Mucosa of rectum (tissue), 2 donors: Measurements from ENCODE around the gene EFHC1.

ENCODE experiments used
- H3K27ac ChIP-seq, 2 donors: one replicate each; pipeline ENCODE4 v1.7.0; 2013; ENCODE audit warnings: inconsistent platforms in 2 of 2, low read depth in 2 of 2, low read length in 2 of 2
- H3K27me3 ChIP-seq, 2 donors: one replicate each; pipeline ENCODE4 v1.7.0; 2013; ENCODE audit warnings: low read length in 2 of 2; ENCODE audit not compliant: control insufficient read depth in 2 of 2, insufficient read depth in 2 of 2
- H3K36me3 ChIP-seq, 2 donors: one replicate each; pipeline ENCODE4 v1.7.0; 2013; ENCODE audit warnings: low read length in 2 of 2; ENCODE audit not compliant: control insufficient read depth in 2 of 2, insufficient read depth in 2 of 2
- H3K4me1 ChIP-seq, 2 donors: one replicate each; pipeline ENCODE4 v1.7.0; 2013; ENCODE audit warnings: low read length in 2 of 2, mild to moderate bottlenecking in 1 of 2; ENCODE audit not compliant: control insufficient read depth in 2 of 2, insufficient read depth in 2 of 2
- H3K4me3 ChIP-seq, 2 donors: one replicate each; pipeline ENCODE4 v1.7.0; 2013; ENCODE audit warnings: low read length in 2 of 2
- H3K9ac ChIP-seq, 2 donors: one replicate each; pipeline ENCODE4 v1.7.0; 2013; ENCODE audit warnings: low read length in 2 of 2, low read depth in 1 of 2, mild to moderate bottlenecking in 1 of 2
- H3K9me3 ChIP-seq, 2 donors: one replicate each; pipeline ENCODE4 v1.7.0; 2013; ENCODE audit warnings: low read length in 2 of 2; ENCODE audit not compliant: control insufficient read depth in 2 of 2
- donor health status: healthy.
- donor health status: Normal muscosa, but diverticular disease.

The EFHC1 gene

DNA sequence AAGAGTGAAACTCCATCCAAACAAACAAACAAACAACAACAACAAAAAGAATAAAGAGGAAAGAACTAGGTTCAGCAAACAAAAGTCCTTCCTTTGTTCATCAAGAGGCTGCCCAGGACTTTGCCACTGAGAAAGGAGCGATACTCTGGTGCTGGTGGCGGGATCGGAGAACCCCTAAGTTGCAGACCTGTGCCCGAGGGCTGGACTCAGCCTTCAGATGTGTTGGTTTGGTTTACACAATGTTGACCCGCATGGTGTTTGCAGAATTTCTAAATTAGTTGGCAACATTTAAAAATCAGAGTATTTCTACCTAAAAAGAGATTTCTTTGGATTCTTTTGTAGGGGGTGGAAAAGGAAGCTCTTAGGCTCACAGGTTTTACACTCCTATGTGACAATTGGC is 114.2 kb downstream of the EFHC1 start:
- Histone ChIP-seq H3K36me3 (peaks cover 8 to 13% of the 10 kb centered on the region in 2 donors), H3K4me1 (peaks cover 0 to 14% of the 10 kb centered on the region in 2 donors), H3K9me3 (no peaks in the 10 kb centered on the region), H3K27me3 (no peaks in the 10 kb centered on the region), H3K9ac (no peak overlapping the region), H3K27ac (no peak overlapping the region), H3K4me3 (no peak overlapping the region)

DNA sequence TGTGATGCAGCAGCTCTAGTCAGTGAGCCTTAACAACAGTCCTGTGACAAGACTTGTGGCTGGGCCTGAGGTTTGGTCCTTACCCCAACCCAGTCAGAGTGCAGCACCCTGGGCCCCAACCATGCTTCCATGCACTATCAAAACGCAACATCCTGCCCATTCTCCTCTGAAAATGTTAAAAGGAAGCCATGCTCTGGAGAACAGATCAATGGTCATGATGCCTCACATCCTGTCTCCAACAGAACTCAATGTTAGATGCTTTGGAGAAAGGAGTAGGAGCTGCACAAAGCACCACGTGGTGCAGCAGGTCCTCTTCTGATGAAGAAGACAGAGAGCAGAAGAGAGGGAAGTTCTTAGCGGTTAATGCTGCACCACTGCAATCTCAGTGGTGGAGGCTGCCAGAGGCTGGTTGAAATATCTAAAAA is 114.8 kb downstream of the EFHC1 start:
- no peaks in the 10 kb centered on the region for H3K27me3 ChIP-seq
- H3K9me3 ChIP-seq: no peaks in the 10 kb centered on the region
- no peak overlapping the region for H3K9ac ChIP-seq
- H3K4me1 ChIP-seq: peaks cover 0 to 14% of the 10 kb centered on the region in 2 donors
- peak overlapping the region in 1 of 2 donors; percentile 5 for H3K27ac ChIP-seq
- no peak overlapping the region for H3K4me3 ChIP-seq
- peaks cover 8 to 13% of the 10 kb centered on the region in 2 donors for H3K36me3 ChIP-seq

DNA sequence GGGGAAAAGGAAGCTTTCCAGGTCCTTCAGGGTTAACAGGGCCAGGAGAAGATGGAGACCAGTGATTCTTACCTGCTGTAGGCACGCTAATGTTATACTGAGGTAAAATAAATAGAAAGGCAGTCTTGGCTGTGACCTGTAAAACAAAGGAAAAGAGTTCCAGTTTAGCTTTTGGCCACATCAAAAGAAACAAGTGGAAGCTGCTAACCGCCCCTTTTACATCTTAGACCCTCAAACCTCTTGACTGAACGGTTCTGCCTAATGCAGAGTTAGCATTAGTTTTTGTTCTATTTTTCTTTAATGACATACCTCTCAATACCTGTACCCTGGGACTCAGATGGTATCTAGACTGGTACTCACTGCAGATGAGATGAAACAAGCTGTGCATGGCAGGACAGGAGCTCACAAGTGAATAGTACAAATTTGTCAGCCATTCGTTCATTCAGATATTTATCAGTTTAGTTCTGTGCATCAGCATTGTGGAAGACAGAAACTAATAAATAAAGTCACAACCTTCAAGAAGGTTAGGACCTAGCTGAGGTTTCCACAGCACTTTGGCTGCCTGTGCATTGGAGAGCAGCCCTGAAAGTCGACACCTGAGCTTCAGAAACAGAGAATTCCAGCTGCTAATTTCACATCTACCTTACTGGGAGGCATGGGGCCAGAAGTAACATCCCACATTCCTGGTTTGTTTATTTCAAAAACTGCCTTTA is 115.7 kb downstream of the EFHC1 start:
- Histone ChIP-seq H3K27me3 (no peaks in the 10 kb centered on the region), H3K4me1 (peaks cover 0 to 14% of the 10 kb centered on the region in 2 donors), H3K4me3 (no peak overlapping the region), H3K9ac (no peak overlapping the region), H3K9me3 (no peaks in the 10 kb centered on the region), H3K27ac (peak overlapping the region in 1 of 2 donors; percentile 5), H3K36me3 (peaks cover 8 to 9% of the 10 kb centered on the region in 2 donors)

DNA sequence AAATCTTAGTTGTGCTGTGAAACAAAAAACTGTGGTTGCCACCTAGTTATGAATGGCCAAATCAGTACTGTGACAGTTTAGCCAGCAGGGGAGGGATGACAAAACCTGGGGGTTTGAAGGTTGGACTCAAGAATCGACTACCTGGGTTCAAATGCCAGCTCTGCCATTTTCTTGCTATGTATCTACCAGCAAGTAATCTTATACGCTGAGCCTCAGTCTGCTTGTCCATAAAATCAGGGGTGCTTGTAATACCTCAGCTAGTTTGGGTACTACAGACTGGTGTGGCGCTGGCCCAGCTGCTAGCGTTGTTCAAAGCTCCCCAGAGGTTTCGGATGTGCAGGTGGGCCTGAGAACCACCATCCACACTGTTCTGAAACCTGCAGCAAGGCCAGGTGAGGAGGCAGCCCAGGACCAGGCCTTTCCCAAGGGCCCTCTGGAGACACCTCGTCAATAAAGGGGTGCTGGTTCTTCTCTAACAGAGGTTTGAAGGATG is 116.3 kb downstream of the EFHC1 start:
- peaks cover 8 to 9% of the 10 kb centered on the region in 2 donors for H3K36me3 ChIP-seq
- H3K9me3 ChIP-seq: no peaks in the 10 kb centered on the region
- peak overlapping the region in 1 of 2 donors; percentile 5 for H3K27ac ChIP-seq
- no peaks in the 10 kb centered on the region for H3K27me3 ChIP-seq
- H3K9ac ChIP-seq: no peak overlapping the region
- H3K4me1 ChIP-seq: peaks cover 0 to 14% of the 10 kb centered on the region in 2 donors
- H3K4me3 ChIP-seq: no peak overlapping the region

DNA sequence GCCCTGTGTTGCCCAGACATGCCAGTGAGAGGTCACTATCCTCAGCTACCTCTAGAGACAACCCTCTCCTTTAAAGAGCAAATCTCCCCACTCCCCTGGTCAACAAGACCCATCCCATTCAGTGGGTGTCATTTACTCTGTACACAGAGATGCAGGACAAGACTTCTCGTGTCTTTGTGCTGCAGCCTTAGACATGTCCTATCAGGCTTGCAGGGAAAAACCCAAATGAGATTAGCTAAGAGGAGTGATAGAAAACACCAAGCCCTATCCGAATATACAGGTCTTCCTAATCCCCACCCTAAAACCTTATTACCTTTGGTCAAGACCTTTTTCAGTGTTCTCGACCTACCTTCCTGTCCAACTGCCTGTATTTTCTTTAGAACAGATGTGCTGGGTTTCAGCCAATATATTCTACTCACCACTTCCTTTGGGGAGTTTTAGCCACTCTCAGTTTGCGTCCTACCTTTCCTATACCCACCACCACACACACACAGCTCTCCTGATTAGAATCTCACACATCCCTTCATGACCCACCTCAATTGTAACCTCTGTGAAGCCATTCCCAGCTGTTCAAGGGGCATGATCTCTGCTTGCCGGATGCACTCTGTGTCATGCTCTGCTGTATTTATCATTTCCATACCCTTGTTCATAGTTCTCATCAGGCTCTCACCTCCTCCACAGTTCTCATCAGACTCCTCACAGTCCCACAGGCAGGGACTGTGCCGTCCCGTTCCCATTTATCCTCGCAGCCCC is 117.0 kb downstream of the EFHC1 start:
- Histone ChIP-seq H3K9me3 (no peaks in the 10 kb centered on the region), H3K36me3 (peaks cover 8 to 9% of the 10 kb centered on the region in 2 donors), H3K27ac (peak overlapping the region in 1 of 2 donors; percentile 33), H3K27me3 (no peaks in the 10 kb centered on the region), H3K4me3 (no peak overlapping the region), H3K4me1 (peaks cover 0 to 14% of the 10 kb centered on the region in 2 donors), H3K9ac (no peak overlapping the region)

DNA sequence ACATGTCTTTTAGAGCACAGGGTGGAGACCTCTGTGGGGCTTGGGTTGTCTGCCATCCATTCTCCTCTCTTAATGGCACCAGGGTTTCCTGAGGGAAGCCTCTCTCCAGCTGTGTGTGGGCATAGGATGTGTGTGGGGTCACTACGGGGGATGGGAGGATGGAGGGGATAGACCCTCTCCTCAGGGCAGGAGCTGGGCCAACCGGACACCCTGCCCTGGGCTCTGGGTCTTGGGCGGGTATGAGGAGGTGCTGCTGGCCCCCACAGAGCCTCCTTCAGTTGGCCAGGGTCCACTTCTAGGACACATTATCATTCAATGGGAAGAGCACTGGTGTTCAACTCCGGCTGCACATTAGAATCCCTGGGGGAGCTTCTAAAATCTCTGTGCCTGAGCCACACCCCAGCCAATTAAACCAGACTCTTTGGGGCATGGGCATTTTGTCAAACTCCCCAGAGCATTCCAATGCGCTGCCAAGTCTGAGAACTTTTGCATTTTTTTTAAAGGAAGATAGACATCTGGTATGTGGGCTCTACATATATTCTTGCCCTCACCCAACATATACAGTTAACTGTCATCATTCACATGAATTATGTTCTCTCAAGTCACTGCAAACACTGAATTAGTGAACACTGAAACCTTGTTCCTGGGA is 118.2 kb downstream of the EFHC1 start:
- no peak overlapping the region for H3K4me3 ChIP-seq
- H3K4me1 ChIP-seq: peaks cover 0 to 14% of the 10 kb centered on the region in 2 donors
- H3K27me3 ChIP-seq: no peaks in the 10 kb centered on the region
- H3K27ac ChIP-seq: peak overlapping the region in 1 of 2 donors; percentile 33
- H3K9me3 ChIP-seq: no peaks in the 10 kb centered on the region
- peaks cover 8 to 9% of the 10 kb centered on the region in 2 donors for H3K36me3 ChIP-seq
- H3K9ac ChIP-seq: no peak overlapping the region

DNA sequence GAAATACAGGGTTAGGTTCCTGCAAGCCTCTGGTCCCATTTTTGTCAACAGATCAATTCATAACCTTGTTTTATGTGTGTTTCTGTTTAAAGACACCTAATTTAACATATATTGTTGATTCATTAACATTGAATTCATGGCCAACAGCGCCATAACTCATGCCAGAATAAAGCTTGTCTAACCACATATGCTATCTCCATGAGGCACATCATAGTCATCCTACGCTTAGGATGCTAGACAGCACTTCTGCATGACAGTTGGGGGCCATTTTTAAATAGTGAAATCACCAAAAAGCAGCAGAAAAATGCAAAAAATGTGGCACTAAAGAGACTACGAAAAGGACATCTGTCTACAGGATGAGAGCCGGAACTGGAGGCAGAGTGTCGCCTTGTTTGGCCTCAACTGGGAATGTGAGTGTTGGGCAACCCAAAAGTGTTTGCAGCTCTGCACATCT is 118.8 kb downstream of the EFHC1 start:
- Histone ChIP-seq H3K27me3 (no peaks in the 10 kb centered on the region), H3K4me3 (no peak overlapping the region), H3K9me3 (no peaks in the 10 kb centered on the region), H3K4me1 (peaks cover 4 to 14% of the 10 kb centered on the region in 2 donors), H3K27ac (no peak overlapping the region), H3K36me3 (peaks cover 8 to 9% of the 10 kb centered on the region in 2 donors), H3K9ac (no peak overlapping the region)

DNA sequence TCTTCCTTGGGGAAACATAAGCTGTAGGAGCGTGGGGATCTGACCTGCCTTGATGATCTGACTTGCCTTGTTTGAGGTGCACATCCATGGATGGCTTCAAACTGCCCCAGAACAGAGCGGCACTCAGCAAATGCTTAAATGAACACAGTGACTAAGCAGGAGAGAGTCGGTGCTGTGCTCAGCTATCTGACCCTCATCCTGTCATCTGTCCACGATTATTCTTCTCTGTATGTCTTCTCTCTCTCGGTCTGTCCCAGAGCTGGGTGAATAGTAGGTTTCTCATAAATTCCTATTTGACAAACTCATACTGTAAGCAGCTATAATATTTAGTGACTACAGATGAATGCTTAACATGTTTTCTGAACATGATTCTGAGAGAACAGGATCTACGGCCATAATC is 119.5 kb downstream of the EFHC1 start:
- H3K27me3 ChIP-seq: no peaks in the 10 kb centered on the region
- H3K27ac ChIP-seq: no peak overlapping the region
- peaks cover 11 to 12% of the 10 kb centered on the region in 2 donors for H3K4me1 ChIP-seq
- no peak overlapping the region for H3K4me3 ChIP-seq
- no peak overlapping the region for H3K9ac ChIP-seq
- peaks cover 6% of the 10 kb centered on the region in 2 donors for H3K36me3 ChIP-seq
- H3K9me3 ChIP-seq: no peaks in the 10 kb centered on the region

DNA sequence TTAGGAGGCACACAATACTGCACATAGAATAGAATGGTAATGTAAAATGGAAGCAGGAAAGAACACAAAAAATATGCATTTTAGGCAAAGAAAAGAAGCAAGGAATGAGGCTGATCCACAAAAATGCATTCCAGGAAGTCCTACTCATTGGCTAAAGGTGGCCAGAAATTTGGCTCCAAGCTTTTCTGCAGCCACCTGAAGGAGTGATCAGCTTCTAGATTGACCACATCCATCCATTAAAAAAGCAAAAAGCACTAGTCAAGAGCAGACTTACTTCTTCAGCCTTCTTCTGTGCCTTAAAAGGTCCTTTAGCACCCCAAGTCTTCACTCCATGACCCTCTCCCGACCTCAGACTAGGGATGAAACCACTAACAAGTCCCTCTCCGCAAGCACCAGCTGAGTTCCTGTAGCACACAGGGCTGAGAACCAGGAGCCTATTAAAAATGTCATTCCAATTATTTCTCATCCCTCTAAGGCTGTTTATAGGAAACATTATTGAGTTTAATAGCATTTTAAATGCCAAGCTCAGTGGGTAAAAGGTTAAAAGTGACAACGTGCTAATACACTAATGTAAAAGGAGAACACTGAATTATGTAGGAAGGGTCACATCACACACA is 120.3 kb downstream of the EFHC1 start:
- Histone ChIP-seq H3K4me1 (peaks cover 10 to 13% of the 10 kb centered on the region in 2 donors), H3K36me3 (no peaks in the 10 kb centered on the region), H3K27ac (no peak overlapping the region), H3K4me3 (no peak overlapping the region), H3K9ac (no peak overlapping the region), H3K9me3 (no peaks in the 10 kb centered on the region), H3K27me3 (no peaks in the 10 kb centered on the region)
